ENCODE results near the gene ELAC1.

Gene ELAC1

DNA sequence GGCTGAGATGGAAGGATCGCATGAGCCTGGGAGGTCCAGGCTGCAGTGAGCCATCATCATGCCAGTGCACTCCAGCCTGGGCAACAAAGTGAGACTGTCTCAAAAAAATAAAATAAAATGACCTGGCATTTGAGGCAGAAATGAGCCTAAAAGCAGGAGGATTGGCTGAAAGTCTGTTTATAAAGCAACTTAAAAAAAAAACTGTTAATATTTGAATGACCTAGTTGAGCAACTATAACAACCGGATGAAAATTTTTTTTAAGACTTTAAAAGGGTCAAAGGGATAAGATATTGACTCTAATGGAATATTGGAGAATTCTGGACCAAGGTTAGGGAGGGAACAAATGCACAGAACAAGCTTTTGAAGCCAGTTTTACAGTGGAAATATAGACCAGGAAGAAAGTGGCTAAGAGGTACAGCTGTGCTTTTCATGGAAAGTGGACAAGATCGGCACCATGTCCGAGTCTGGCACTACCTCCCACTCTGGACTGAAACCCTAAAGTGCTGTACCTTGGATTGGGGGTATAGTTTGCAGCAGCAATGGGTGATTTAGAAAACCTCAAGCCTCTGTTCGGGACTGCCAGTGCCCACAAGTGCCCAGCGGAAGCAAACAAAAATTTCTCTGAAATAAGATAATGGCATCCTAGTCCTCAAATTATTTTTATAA is 33.2 kb upstream of the ELAC1 start:
- H3K27me3 ChIP-seq (ENCODE audit: insufficient read depth, poor library complexity, severe bottlenecking) = no peaks in the 10 kb centered on the region
- no peak overlapping the region for H3K4me3 ChIP-seq (replicated peaks; ENCODE audit: insufficient read depth, low read length)
- DNase-seq (ENCODE audit: low read depth in 1 of 2, low spot score in 1 of 2) = no peak
- H3K27ac ChIP-seq (replicated peaks) = no peak overlapping the region
- TF ChIP-seq POLR2AphosphoS5 (IDR thresholded peaks at IDR 0.05; ENCODE audit: low read depth) = no peak
- TF ChIP-seq, protein P1, sequence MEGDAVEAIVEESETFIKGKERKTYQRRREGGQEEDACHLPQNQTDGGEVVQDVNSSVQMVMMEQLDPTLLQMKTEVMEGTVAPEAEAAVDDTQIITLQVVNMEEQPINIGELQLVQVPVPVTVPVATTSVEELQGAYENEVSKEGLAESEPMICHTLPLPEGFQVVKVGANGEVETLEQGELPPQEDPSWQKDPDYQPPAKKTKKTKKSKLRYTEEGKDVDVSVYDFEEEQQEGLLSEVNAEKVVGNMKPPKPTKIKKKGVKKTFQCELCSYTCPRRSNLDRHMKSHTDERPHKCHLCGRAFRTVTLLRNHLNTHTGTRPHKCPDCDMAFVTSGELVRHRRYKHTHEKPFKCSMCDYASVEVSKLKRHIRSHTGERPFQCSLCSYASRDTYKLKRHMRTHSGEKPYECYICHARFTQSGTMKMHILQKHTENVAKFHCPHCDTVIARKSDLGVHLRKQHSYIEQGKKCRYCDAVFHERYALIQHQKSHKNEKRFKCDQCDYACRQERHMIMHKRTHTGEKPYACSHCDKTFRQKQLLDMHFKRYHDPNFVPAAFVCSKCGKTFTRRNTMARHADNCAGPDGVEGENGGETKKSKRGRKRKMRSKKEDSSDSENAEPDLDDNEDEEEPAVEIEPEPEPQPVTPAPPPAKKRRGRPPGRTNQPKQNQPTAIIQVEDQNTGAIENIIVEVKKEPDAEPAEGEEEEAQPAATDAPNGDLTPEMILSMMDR (IDR thresholded peaks at IDR 0.05; ENCODE audit: insufficient read depth, low read length) = no peak
- TF ChIP-seq GABPA (IDR thresholded peaks at IDR 0.05; ENCODE audit: low read depth) = no peak
- TF ChIP-seq REST (IDR thresholded peaks at IDR 0.05; ENCODE audit: insufficient replicate concordance, low read depth) = no peak
- TF ChIP-seq SPI1 (IDR thresholded peaks at IDR 0.05; ENCODE audit: borderline replicate concordance, low read depth) = no peak

DNA sequence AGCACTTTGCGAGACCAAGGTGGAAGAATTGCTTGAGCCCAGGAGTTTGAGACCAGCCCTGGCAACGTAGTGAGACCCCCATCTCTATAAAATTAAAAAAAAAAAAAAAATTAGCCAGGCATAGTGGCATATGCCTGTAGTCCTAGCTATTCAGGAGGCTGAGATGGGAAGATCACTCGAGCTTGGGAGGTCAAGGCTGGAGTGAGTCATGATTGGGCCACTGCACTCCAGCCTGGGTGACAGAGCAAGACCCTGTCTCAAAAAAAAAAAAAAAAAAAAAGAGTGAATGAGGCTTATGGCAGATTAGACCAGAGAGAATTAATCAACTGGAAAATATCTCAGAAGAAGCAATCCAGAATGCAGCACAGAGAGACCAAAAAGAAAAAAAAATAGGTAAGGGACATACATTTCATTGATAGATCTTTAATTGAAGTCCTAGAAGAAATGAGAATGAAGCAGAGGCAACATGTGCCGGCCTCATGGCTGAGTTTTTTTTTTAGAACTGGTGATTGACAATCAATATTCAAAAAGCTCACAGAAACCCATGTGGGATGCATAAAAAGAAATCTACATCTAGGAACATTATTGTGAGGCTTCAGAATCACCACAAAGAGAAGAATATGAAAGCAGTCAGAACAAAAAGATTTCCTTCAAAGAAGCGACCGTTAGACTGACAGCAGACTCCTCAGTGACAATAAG is 32.2 kb upstream of the ELAC1 start:
- Histone ChIP-seq H3K27me3 (ENCODE audit: insufficient read depth, poor library complexity, severe bottlenecking) (no peaks in the 10 kb centered on the region), H3K27ac (replicated peaks) (no peak overlapping the region), H3K4me3 (replicated peaks; ENCODE audit: insufficient read depth, low read length) (no peak overlapping the region)
- no peak for DNase-seq (ENCODE audit: low read depth in 1 of 2, low spot score in 1 of 2)
- TF ChIP-seq, protein P1 (IDR thresholded peaks at IDR 0.05; ENCODE audit: insufficient read depth, low read length) = no peak
- TF ChIP-seq REST (IDR thresholded peaks at IDR 0.05; ENCODE audit: insufficient replicate concordance, low read depth) (no peak), POLR2AphosphoS5 (IDR thresholded peaks at IDR 0.05; ENCODE audit: low read depth) (no peak)

- TF ChIP-seq REST (IDR thresholded peaks at IDR 0.05; ENCODE audit: insufficient replicate concordance, low read depth) = no peak
- no peaks in the 10 kb centered on the region for H3K27me3 ChIP-seq (ENCODE audit: insufficient read depth, poor library complexity, severe bottlenecking)
- H3K27ac ChIP-seq (replicated peaks) = no peak overlapping the region
- H3K4me3 ChIP-seq (replicated peaks; ENCODE audit: insufficient read depth, low read length) = no peak overlapping the region
- no peak for DNase-seq (ENCODE audit: low read depth in 1 of 2, low spot score in 1 of 2)
Measured at GRCh38 chr18:50937183-50937582, 30.7 kb upstream of the ELAC1 start.

All from HL-60 (cell line).